GM12874 (cell line): Measurements from ENCODE around the gene ENO3.

ENCODE experiments used
- TF ChIP-seq, protein P1 (sequence below): IDR thresholded peaks from 2 replicates; pipeline ENCODE4 v1.5.1; 2011; ENCODE audit warnings: low read depth, mild to moderate bottlenecking, control low read depth, low read length, moderate library complexity; ENCODE audit not compliant: insufficient read depth

The ENO3 gene

GRCh38 chr17:4939796-4940554, 10.9 kb upstream of the ENO3 start, which contains the start of the genes RNF167 and SLC25A11:
TSS of gene RNF167 (plus strand) at chr17:4940268. CDS start at chr17:4940910, 642 bp downstream.
TSS of gene SLC25A11 (minus strand) at chr17:4940046. CDS start at chr17:4939910, 136 bp downstream.
- TF ChIP-seq, protein P1, sequence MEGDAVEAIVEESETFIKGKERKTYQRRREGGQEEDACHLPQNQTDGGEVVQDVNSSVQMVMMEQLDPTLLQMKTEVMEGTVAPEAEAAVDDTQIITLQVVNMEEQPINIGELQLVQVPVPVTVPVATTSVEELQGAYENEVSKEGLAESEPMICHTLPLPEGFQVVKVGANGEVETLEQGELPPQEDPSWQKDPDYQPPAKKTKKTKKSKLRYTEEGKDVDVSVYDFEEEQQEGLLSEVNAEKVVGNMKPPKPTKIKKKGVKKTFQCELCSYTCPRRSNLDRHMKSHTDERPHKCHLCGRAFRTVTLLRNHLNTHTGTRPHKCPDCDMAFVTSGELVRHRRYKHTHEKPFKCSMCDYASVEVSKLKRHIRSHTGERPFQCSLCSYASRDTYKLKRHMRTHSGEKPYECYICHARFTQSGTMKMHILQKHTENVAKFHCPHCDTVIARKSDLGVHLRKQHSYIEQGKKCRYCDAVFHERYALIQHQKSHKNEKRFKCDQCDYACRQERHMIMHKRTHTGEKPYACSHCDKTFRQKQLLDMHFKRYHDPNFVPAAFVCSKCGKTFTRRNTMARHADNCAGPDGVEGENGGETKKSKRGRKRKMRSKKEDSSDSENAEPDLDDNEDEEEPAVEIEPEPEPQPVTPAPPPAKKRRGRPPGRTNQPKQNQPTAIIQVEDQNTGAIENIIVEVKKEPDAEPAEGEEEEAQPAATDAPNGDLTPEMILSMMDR = no peak

DNA sequence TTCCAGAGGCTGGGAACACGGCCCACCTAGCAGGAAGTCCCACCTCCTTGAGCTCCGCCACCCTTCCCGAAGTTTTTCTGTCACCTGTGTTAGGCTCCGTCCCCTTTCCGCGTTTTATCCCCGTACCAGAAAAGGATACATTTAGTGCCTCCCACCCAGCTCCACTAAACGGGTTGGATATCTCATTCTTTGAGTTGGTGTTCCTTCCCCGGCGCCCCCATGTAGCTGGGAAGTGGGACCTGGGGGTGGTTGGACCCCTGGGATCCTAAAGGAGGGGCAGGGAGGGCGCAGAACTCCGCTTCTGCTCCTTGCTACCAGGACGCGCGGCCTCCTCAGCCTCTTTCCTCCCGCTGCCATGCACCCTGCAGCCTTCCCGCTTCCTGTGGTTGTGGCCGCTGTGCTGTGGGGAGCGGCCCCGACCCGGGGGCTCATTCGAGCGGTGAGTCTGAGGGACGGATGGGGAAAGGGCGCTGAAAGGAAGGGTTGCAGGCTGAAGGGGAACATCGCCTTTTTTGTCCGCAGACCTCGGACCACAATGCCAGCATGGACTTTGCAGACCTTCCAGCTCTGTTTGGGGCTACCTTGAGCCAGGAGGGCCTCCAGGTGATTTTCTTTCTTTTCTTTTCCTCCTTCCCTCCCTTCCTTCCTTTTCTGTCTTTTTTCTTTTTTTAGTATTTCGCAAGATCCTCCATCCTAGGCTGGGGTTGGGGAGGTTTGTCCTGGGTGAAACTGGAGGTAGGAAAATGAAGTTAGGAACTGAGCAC, 10.2 kb upstream of the ENO3 start:
- TF ChIP-seq, protein P1 = no peak

DNA sequence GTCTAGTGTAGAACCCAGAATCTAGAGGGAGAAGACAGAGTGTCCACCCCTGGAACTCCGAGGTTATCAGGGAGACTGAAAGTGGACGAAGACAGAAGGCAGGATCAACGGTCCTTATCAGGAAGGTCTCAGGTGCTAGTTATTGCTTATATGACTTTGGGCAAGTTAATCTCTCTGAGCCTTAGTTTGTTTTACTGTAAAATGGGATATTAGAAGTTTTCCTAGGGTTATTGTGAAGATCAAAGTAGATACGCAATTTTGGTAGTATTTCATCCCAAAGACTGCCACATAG, 9.7 kb upstream of the ENO3 start:
- TF ChIP-seq, protein P1 = no peak

- TF ChIP-seq, protein P1 = no peak
Observed at GRCh38 chr17:4942760-4943508, 8.0 kb upstream of the ENO3 start.

- TF ChIP-seq, protein P1 = no peak
Observed at GRCh38 chr17:4944163-4944553, 6.8 kb upstream of the ENO3 start.

GRCh38 chr17:4944554-4945175, 6.3 kb upstream of the ENO3 start:
- TF ChIP-seq, protein P1 = no peak
